Activated T-cell treated with anti-CD3 and anti-CD28 coated beads for 1 hour (primary cell): Measurements from ENCODE around the gene XAB2.

ENCODE experiments used
- DNase-seq: peaks from one replicate; pipeline ENCODE4 v3.0.0-alpha.2; 2020; ENCODE audit warnings: low read depth

The XAB2 gene

DNA sequence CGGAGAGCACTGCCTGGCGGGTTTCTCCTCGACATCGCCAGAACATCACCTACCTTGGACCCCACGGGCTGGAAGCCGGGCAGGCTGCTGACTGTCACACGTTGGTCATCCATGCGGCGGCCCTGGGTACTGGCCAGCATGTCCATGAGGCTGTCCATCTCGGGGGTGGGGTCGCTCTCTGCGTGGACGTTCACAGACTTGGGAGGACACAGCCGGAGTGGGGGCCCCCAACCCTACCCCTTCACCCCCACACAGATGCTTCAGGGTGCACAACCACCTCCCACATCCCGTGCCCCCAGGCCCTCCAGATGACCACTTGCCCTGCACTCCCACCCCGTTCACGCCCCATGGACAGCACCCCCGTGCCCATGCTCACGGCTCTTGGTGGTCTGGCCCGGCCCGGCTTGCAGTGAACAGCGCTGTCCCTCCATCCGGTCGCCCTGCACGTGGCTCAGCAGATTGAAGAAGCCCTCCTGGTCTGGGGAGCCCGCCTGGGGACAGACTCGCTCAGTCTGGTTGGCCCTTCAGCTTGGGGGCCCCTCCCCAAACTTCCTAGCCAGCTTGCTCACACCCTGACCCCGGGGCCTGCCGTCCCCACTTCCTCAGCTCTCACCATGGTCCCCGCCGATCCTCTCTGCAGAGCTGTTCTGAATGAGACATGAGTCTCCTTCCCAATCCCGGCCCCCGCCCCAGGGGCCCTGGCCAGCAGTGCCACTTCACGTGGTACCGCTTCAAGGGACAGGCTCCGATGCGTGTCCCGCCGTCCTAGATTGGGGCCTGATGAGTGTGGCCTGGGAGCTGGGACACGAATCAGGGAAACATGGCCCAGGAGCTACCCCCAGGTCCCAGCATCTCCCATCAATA, 3.2 kb upstream of the XAB2 start:
- DNase-seq, result no peak

DNA sequence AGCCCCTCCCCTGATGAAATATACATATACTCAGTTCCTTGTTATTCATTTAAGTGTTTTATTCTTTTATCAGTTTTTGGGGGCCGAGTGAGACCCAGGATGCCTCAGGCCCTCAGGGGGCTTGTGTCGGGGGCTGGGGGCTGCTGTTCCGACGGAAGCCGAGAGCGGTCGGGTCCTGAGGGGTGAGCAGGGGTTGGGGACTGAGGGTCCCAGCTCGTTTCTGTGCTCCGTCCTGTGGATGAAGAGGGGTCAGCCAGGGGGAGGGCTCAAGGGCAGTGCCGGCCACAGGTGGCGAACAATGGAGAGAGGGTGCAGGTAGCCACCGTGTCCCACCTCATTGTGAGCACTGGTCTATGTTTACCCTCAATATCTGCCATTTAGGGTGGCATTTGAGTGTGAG, 2.2 kb upstream of the XAB2 start:
- DNase-seq, result no peak

DNA sequence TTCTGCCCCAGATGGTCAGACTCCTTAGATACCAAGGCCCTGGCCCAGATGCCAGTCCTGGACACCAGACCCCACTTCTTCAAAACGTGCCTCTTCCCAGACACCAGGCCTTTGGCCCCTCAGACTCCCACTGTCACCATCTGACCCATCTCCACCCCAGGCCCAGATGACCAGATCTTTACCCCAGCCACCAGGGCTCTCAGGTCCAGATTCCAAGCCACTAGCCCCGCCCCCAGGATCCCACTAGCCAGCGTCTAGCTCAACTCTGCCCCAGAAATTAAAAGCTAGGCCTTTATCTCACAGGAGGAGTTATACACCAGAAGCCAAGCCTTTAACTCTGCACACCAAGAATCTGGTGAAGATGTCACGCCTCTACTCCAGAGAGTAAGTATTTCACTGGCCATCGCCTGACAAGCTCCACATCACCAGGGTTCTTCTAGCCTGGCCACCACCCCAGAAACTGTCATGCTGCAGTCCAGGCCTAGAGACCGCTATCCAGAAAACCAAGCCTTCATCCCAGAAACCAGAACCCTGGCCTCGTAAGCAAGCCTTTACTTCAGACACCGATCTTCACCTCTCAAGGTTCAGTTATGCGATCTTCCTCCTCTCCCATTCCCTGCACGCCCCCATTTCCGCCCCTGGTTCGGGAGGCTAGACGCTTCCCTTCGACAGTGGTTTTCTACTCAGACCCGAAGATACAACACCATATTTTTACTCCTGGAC, 595 bp downstream of the XAB2 start:
- no peak for DNase-seq

DNA sequence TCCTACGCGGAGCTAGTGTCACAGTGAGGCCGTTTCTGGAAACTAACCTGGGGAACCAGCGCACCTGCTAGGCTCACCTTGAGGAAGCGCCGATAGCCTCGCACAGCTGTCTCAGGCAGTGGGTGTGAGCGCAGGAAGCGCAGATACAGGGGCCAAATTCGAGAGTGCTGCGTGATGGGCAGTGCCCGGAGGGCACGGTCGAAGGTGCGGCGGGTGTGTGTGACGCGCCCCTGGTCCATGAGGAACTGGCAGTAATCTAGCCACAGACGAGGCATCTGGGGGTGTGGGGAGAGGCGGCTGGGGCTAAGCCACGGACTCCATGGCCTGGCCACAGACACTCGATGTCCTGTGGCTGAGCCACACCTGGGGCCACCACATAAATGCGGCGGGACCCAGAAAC, 2.2 kb downstream of the XAB2 start:
- no peak for DNase-seq

DNA sequence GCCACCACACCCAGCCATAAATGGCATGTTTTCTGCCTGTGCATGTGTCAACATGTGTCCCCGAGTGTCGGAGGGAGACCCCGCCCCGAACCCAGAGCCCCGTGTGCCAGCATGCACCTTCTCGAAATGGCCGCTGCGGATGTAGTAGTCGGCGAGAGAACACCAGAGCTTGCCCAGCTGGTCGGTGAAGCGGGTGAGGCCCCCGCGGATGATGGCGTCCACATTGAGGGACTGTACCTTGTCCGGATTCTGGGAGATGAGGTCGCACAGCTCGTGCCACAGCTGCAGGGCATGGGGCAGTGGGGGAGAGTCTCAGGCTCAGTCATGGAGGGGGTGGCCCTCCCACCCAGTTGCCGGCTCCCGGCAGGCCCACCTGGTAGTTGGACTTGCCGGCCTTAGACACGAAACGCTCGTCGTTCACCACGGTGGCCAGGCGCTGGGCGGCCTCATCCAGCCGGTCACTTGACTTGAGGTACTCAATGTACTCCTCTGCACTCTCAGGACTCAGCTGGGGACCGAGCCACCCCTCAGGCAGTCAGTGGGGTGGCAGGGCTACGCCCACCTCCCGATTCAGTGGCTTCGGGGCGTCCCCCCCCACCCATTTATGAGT, 3.5 kb downstream of the XAB2 start:
- DNase-seq, result no peak

DNA sequence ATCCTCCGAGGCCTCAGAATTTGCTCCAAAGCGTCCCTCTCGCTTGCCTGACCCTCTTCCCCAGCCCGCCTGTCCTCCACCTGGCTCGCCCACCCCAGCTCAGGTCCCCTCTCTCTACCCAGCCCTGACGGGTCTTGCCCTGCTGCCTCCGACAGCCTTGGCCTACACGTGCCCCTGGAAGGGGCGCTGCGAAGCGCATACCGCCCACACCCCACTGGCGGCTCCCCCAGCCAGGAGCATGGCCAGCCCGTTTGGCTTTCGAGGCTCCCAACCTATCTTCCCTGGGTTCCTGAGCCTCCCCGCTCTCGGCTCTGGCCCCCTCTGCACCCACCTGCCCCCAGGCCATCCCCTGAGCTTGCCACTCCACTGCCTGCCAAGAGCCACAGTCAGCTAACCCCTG, 4.5 kb downstream of the XAB2 start:
- DNase-seq, result no peak

DNA sequence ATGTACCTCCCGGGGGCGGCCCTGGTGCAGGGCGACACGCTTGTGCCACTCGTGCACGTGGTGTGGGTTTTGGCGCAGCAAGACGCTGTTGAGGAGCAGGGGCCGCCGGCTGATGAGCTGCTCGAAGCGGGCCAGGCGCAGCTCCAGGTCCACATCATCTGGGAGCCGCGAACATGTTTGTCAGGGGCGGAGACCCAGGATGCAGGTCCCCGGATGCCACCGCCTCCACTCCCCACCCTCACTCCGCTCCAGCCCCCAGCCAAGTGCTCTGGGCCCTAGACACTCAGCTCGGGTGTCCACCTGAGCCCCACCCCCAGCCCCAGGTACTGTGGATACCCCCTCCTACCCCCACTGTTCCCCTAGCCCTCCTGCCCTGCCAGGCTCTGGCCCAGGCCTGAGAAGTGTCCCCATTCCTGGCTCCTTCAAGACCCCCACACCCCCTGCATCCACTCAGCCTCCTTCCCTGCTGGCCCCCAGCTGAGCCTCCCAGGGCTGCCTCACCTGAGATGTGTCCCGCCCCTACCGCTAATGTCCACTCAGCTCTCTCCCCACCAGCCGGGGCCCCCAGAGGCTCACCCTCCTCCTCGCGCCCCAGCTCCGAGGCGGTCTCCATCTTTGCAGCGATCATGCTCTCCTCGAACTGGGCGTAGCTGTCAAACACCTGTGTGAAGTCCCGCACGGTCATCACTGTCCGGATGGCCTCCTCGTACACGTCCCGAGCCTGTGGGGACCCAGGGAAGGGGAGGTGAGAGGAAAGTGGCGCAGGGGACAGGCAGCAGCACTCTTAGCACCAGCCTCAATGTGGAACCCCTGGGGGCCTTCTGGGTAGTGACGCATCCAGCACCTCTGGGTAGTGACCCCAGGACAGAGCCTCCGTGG, 5.4 kb downstream of the XAB2 start:
- no peak for DNase-seq

DNA sequence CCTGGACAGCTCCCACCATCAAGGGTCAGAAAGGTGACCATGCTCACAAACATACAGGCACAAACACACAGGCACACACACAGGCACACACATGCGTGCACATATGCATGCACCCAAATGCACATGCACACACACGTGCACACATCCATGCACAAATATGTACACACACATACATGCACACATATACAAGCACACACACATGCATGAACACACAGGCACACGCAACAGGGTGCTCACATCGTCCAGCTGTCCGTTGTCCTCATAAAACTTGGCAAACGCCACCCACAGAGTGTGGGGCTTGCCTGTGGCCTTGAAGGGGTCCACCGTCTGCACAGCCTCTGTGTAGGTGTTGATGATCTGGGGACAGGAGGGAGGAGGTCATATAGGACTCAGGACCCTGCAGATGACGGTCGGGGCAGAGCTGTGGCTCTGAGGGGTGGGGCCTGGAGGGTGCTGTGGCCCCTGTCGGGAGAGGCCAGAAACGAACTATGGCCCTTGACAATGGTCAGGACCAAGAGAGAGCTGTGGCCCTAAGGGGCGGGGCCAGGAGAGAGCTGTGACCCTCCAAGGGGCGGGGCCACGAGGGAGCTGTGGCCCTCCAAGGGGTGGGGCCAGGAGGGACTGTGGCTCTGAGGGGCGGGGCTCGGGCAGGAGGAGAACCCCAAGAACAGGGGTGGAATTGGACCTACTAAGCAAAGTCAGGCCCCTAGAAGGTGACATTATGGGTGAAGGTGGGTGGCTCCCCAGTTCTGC, 6.2 kb downstream of the XAB2 start:
- no peak for DNase-seq

DNA sequence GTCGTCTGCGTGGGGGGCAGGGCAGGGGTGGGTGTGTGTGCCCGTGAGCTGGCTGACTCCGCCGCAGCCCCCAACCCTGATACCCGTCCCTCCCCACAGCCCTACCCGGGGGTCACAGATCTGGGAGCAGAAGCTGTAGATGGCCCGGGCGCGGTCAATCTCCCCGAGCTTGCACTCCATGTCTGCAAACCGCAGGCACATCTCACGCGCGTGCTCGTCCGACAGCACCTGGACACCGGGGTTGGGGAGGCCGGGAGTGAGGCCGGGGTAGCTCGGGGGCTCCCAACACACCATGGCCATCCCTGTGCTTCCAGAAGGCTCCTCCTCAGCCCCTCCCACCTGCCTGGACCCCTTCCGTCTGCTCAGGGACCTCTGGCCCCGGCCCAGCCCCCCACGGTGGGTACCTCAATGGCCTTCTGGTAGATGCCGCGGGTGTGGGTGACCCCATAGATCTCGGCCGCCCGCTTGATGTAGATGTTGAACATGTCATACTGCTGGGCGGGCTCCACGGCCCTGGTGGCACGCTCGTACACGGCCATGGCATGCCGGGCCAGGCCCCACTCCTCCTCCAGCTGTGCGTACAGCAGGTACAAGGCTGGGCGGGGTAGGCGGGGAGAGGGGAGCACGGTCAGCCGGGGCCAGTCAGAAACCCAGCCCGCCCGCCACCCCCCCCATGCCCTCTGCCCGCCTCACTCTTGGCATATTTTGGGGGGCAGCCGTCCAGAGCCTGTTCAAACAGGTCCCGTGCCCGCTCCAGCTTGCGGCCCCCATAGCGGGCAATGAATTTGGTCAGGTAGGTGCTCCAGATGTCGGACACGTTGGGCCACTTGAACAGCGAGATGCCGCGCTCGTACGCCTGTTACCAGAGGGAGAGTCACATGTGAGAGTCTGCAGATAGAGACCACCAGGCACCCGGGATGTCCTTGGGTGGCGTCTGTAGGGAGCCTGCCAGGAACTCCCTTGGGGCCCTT, 8.6 kb downstream of the XAB2 start:
- DNase-seq, result no peak

DNA sequence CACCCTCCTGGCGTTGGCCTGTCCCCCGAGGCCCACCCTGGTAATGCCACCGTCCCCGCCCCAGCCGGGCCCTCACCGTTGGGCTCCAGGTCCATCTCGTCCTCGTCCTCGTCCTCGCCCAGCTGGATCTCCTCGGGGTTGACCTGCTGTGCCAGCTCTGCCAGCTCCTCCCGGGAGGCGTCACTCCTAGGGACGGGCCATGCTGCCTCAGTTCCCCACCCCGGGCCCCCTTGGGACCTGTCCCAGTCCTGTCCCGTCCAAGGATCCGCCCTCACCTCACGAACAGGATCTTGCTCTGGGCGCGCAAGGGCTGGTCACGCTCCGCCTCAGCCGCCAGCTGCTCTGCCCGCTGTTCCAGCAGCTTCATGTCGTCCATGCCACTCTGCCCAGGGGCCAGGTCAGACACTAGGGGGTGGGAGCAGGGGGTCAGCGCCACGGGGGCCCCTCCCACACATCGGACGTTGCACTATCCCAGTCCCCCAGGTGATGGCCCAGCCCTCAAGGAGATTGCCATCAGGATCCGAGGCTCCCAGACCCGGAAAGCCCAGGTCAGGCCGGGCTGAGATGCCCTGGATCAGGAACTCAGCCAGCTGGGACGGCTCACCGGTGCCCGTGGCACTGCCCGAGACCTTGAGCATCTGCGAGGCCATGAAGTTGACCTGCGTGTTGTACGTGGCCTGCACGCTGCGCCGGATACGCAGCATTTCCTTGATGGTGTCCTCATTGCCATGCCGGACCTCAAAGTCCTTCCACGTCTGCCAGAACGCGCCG, 9.5 kb downstream of the XAB2 start:
- no peak for DNase-seq

DNA sequence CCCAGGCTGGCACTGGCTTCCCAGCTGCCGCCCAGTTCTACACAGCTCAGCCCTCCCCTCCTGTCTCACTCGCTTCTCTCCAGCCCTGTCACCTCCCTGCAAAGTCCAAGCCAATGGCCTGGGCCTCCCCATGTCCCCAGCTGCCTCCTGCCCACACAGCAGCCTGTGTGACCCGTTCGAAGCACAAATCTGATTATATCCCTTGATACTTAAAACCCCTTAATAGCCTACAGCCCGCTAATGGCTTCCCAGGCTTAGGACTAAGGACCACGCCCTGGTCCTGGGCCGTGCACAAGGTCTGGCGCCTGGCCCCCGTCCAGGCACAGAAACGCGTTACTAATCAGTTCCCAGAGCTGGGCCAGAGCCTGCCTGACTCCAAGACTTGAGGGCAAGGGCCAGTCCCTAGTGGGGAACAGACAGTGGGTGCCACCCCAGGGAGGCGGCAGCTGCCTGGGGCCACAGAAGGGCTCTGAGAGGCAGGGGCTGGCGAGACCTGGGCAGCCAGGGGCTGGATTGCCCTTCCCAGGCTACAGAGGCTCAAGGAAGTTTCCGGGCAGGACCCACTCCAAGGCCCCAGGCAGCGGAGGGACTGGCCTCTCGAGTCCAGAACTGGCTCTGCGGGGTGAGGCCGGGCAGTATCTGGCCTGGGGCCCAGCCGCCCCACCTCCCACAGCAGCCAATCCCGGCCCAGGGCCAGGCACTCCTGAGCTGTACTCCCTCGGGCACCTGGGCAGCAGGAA, 10.4 kb downstream of the XAB2 start:
- no peak for DNase-seq

DNA sequence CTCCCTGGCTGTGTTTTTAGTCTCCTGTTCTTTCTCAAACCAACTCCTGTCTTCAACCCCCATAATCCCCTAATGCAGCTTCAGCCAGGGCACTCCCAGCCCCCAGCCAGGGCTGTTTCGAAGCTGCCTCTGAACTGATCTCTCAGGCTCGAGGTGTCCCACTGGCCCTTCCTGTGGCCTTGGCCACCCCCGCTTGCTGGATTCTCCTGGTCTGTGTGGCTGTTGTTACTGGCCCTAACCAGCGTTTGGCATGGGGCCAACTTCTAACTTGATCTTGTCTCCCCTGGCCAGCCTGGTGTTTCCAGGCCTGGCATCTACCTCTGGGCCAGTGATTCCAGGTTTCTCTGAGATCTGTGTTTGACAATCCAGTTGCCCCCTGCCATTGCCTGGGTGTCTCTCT, 11.0 kb downstream of the XAB2 start:
- DNase-seq, result no peak

DNA sequence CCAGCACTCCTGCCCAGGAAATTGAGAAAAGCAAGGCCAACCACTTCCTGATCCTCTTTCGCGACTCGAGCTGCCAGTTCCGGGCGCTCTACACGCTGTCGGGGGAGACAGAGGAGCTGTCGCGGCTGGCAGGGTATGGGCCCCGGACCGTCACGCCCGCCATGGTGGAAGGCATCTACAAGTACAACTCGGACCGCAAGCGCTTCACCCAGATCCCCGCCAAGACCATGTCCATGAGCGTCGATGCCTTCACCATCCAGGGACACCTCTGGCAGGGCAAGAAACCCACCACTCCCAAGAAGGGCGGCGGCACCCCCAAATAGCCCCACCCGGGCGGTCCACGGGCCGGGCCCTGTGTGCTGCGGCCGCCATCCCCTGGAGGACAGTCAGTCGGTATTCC, 11.6 kb downstream of the XAB2 start:
- no peak for DNase-seq

DNA sequence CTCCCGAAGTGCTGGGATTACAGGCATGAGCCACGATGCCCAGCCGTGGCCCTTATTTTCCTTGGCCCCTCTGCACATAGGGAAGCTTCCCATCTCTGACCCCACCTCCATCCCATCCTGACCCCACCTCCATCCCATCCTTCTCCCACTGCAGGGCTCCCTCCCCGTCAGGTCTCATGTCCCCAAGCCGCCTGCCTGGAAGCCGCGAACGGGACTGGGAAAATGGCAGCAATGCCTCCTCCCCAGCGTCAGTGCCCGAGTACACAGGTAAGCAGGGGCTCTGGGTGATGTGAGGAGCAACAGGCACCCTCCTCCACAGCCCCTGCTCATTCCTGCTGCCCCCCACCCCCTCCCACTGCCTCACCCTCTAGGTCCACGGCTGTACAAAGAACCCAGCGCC, 12.2 kb downstream of the XAB2 start:
- no peak for DNase-seq

DNA sequence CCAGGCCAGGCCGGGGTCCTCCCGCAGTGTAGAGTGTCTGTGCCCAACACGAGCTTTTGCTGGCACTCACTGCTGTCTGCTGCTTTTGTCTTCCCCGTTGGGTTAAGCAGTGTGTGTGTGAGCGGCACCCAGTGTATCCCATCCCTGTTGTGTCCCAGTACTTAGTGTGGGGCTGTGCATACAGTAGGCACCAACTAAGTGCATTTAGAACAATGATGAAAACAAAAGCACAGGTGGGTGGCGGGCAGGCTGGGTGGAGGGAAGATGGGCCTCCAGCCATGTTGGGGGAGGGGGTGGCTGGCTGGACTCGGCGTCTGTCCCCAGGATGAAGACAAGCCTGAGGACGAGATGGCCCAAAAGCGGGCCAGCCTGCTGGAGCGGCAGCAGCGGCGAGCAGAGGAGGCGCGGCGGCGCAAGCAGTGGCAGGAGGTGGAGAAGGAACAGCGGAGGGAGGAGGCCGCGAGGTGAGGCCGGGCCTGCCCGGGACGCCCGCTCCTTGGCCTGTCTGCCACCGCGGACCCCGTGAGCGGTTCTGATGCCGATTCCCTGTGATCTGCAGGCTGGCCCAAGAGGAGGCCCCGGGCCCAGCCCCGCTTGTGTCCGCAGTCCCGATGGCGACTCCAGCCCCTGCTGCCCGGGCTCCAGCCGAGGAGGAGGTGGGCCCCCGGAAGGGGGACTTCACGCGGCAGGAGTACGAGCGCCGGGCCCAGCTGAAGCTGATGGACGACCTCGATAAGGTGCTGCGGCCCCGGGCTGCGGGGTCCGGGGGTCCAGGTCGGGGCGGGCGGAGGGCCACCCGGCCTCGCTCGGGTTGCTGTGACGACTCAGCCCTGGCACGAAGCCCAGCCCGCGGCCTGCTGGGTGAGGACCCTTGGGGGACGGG, 14.2 kb downstream of the XAB2 start:
- no peak for DNase-seq

DNA sequence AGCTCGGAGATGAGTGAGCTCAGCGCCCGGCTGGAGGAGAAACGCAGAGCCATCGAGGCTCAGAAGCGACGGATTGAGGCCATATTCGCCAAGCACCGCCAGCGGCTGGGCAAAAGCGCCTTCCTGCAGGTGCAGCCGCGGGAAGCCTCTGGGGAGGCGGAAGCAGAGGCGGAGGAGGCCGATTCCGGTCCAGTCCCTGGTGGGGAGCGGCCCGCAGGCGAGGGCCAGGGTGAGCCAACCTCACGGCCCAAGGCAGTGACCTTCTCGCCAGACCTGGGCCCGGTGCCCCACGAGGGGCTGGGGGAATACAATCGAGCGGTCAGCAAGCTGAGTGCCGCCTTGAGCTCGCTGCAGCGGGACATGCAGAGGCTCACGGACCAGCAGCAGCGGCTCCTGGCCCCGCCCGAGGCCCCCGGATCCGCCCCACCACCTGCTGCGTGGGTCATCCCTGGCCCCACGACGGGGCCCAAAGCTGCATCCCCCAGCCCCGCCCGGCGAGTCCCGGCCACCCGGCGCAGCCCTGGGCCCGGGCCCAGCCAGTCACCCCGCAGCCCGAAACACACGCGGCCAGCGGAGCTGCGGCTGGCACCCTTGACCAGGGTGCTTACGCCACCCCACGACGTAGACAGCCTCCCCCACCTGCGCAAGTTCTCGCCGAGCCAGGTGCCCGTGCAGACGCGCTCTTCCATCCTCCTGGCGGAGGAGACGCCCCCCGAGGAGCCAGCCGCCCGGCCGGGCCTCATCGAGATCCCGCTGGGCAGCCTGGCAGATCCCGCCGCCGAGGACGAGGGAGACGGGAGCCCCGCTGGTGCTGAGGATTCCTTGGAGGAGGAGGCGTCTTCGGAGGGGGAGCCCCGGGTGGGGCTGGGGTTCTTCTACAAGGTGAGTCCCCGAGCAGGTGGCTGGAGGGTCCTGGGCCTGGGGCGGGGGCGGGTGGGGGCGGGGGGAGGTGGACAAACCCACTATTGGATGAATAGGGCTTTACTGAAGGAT, 16.8 kb downstream of the XAB2 start:
- DNase-seq, result no peak
